Measurements from ENCODE around the gene VPS13D. TPM values are rescaled to one million over a fixed set of nuclear protein-coding genes. Genes with fewer than 3 reads are reported as not detected.

VPS13D gene
- total and polyA plus RNA-seq, 2 experiments from 2014 or later = 10.7 to 34.9 TPM

DNA sequence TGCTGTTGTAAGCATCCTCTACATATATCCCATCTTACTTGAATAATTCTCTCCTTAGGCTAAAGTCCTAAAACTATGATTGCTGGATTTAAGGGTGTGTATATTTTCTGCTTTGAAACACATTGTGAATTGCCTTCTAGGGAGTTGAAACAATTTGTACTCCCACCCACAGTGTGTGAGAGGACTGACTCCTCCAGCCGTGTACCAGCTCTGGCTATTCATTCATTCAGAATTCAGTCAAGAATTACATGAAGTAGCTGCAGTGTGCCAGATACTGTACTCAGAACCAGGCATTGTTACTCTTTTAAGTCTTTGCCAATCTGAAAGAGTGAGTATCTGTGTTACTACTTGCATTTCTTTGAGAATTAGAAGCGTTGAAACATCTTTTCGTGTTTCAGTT, 253.2 kb downstream of the VPS13D start:
- Mint-ChIP-seq H3K27me3 (ENCODE audit: insufficient read depth, low read depth, poor library complexity) (peaks cover 7% of the 10 kb centered on the region), H3K4me1 (peaks cover 10% of the 10 kb centered on the region)

More for the DNA sequence above, 253.2 kb downstream of the VPS13D start:
- Histone ChIP-seq H3F3A (replicated peaks; ENCODE audit: low read depth) (no peaks in the 10 kb centered on the region), H3K4me1 (ENCODE audit: insufficient read depth) (peaks cover 9% of the 10 kb centered on the region), H3K4me2 (no peak overlapping the region), H3K36me3 (ENCODE audit: insufficient read depth) (no peaks in the 10 kb centered on the region), H3K27me3 (ENCODE audit: insufficient read depth) (no peaks in the 10 kb centered on the region), H3K4me3 (no peak overlapping the region), H3K27ac (ENCODE audit: low read depth) (no peak overlapping the region), H3K79me2 (replicated peaks; ENCODE audit: insufficient read depth) (no peaks in the 10 kb centered on the region), H4K20me1 (replicated peaks; ENCODE audit: insufficient read depth) (no peaks in the 10 kb centered on the region), H3K9me2 (ENCODE audit: insufficient read depth) (no peaks in the 10 kb centered on the region), H2AFZ (no peak overlapping the region)
- Mint-ChIP-seq H3K4me3 (no peak overlapping the region), H3K9me3 (peaks cover 2% of the 10 kb centered on the region; the same call in 1 of the 3 replicates), H3K27ac (no peak overlapping the region), H3K36me3 (ENCODE audit: low read depth) (peaks cover 2% of the 10 kb centered on the region; the same call in 2 of the 3 replicates)
- TF ChIP-seq JUNB (IDR thresholded peaks at IDR 0.05; ENCODE audit: unreplicated experiment) (no peak), EZH2phosphoT487 (IDR thresholded peaks at IDR 0.05; ENCODE audit: unreplicated experiment) (no peak), ZNF331 (CRISPR knock-in tag; IDR thresholded peaks at IDR 0.05; ENCODE audit: low read depth) (no peak), CTCF (conservative IDR thresholded peaks at IDR 0.05; ENCODE audit: low read depth in 2 of 2) (no peak), ZNF114 (CRISPR knock-in tag; IDR thresholded peaks at IDR 0.05) (no peak), NANOG (IDR thresholded peaks at IDR 0.05; ENCODE audit: borderline replicate concordance) (no peak), REST (IDR thresholded peaks at IDR 0.05; ENCODE audit: unreplicated experiment) (no peak), POLR2AphosphoS5 (IDR thresholded peaks at IDR 0.05; ENCODE audit: low read depth) (no peak)
- TF ChIP-seq, protein P1, sequence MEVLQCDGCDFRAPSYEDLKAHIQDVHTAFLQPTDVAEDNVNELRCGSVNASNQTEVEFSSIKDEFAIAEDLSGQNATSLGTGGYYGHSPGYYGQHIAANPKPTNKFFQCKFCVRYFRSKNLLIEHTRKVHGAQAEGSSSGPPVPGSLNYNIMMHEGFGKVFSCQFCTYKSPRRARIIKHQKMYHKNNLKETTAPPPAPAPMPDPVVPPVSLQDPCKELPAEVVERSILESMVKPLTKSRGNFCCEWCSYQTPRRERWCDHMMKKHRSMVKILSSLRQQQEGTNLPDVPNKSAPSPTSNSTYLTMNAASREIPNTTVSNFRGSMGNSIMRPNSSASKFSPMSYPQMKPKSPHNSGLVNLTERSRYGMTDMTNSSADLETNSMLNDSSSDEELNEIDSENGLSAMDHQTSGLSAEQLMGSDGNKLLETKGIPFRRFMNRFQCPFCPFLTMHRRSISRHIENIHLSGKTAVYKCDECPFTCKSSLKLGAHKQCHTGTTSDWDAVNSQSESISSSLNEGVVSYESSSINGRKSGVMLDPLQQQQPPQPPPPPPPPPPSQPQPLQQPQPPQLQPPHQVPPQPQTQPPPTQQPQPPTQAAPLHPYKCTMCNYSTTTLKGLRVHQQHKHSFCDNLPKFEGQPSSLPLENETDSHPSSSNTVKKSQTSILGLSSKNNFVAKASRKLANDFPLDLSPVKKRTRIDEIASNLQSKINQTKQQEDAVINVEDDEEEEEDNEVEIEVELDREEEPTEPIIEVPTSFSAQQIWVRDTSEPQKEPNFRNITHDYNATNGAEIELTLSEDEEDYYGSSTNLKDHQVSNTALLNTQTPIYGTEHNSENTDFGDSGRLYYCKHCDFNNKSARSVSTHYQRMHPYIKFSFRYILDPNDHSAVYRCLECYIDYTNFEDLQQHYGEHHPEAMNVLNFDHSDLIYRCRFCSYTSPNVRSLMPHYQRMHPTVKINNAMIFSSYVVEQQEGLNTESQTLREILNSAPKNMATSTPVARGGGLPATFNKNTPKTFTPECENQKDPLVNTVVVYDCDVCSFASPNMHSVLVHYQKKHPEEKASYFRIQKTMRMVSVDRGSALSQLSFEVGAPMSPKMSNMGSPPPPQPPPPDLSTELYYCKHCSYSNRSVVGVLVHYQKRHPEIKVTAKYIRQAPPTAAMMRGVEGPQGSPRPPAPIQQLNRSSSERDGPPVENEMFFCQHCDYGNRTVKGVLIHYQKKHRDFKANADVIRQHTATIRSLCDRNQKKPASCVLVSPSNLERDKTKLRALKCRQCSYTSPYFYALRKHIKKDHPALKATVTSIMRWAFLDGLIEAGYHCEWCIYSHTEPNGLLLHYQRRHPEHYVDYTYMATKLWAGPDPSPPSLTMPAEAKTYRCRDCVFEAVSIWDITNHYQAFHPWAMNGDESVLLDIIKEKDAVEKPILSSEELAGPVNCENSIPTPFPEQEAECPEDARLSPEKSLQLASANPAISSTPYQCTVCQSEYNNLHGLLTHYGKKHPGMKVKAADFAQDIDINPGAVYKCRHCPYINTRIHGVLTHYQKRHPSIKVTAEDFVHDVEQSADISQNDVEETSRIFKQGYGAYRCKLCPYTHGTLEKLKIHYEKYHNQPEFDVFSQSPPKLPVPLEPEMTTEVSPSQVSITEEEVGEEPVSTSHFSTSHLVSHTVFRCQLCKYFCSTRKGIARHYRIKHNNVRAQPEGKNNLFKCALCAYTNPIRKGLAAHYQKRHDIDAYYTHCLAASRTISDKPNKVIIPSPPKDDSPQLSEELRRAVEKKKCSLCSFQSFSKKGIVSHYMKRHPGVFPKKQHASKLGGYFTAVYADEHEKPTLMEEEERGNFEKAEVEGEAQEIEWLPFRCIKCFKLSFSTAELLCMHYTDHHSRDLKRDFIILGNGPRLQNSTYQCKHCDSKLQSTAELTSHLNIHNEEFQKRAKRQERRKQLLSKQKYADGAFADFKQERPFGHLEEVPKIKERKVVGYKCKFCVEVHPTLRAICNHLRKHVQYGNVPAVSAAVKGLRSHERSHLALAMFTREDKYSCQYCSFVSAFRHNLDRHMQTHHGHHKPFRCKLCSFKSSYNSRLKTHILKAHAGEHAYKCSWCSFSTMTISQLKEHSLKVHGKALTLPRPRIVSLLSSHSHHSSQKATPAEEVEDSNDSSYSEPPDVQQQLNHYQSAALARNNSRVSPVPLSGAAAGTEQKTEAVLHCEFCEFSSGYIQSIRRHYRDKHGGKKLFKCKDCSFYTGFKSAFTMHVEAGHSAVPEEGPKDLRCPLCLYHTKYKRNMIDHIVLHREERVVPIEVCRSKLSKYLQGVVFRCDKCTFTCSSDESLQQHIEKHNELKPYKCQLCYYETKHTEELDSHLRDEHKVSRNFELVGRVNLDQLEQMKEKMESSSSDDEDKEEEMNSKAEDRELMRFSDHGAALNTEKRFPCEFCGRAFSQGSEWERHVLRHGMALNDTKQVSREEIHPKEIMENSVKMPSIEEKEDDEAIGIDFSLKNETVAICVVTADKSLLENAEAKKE (CRISPR knock-in tag; IDR thresholded peaks at IDR 0.05) = no peak
- TF ChIP-seq, protein P2, sequence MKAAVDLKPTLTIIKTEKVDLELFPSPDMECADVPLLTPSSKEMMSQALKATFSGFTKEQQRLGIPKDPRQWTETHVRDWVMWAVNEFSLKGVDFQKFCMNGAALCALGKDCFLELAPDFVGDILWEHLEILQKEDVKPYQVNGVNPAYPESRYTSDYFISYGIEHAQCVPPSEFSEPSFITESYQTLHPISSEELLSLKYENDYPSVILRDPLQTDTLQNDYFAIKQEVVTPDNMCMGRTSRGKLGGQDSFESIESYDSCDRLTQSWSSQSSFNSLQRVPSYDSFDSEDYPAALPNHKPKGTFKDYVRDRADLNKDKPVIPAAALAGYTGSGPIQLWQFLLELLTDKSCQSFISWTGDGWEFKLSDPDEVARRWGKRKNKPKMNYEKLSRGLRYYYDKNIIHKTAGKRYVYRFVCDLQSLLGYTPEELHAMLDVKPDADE (IDR thresholded peaks at IDR 0.05) = no peak
- DNase-seq (ENCODE audit: low spot score) = no peak
- ATAC-seq = no peak

All from GM23338 (cell line).